Esophagus muscularis mucosa (tissue), 4 donors: ENCODE results near the gene SHB. TPM values are rescaled to one million over a fixed set of nuclear protein-coding genes. Genes with fewer than 3 reads are reported as not detected.

ENCODE experiments used
- DNase-seq: peaks from one replicate; pipeline ENCODE4 v3.0.0-alpha.2; 2017; ENCODE audit errors: extremely low spot score
- H3K27ac ChIP-seq, 4 donors: fragments of 200-600 bp; sonication (generic); replicated peaks in 1 of 4; 1 replicate in 3 of 4; 2 replicates in 1 of 4; pipeline ENCODE4 v1.5.1; 2016 to 2019; ENCODE audit warnings: mild to moderate bottlenecking in 1 of 4
- H3K27me3 ChIP-seq, 4 donors: fragments of 200-600 bp; sonication (generic); one replicate each; pipeline versions ENCODE4 v1.5.1 to v1.6.0; 2016 to 2019
- H3K36me3 ChIP-seq, 4 donors: fragments of 200-600 bp; sonication (generic); one replicate each; pipeline ENCODE4 v1.5.1; 2016 to 2019
- H3K4me1 ChIP-seq, 4 donors: fragments of 200-600 bp; sonication (generic); one replicate each; pipeline ENCODE4 v1.5.1; 2016 to 2019
- H3K4me3 ChIP-seq, 4 donors: fragments of 200-600 bp; sonication (generic); 1 replicate in 2 of 4; 2 replicates in 2 of 4; pipeline ENCODE4 v1.5.1; 2016 to 2019; ENCODE audit warnings: mild to moderate bottlenecking in 4 of 4, moderate library complexity in 1 of 4
- H3K9me3 ChIP-seq, 4 donors: fragments of 200-600 bp; sonication (generic); 1 replicate in 3 of 4; 2 replicates in 1 of 4; pipeline ENCODE4 v1.5.1; 2016 to 2019
- EP300 ChIP-seq: sonication (generic); formaldehyde crosslinking; IDR thresholded peaks from one replicate; pipeline ENCODE4 v1.6.1; 2017; ENCODE audit warnings: antibody characterized with exemption
- POLR2A ChIP-seq: fragments of 450-650 bp; IDR thresholded peaks from one replicate; pipeline ENCODE4 v1.6.1; 2017; ENCODE audit warnings: antibody characterized with exemption, moderate library complexity, mild to moderate bottlenecking, low read depth
- POLR2AphosphoS5 ChIP-seq, 2 donors: sonication (generic); formaldehyde crosslinking; IDR thresholded peaks; one replicate each; pipeline ENCODE4 v1.6.1; 2017; ENCODE audit warnings: antibody characterized with exemption in 2 of 2
- WGBS: methylation state at CpG from one replicate; pipeline ENCODE4 v1.1.5; 2018; 5-methylcytosine and 5-hydroxymethylcytosine counted together
- intact Hi-C: fragments of 100-400 bp; cut with DNase I; formaldehyde crosslinking; loops from one replicate; pipeline ENCODE4 v1.15.1; 2023
- total RNA-seq, 4 donors: library from RNA; depleted of rRNA; stranded (reverse); fragments of >200 nt; gene quantifications; one replicate each; pipeline versions ENCODE4 v1.1.0 to v1.2.1, GENCODE V29; 2016
- TF ChIP-seq, protein P1 (sequence below), 3 experiments: fragments of 200-600 bp in 2 of 3; fragments of 450-650 bp in 1 of 3; sonication (generic) in 2 of 3; IDR thresholded peaks; one replicate each; pipeline ENCODE4 v1.5.1; 2017 to 2019; ENCODE audit warnings: antibody characterized with exemption in 3 of 3, mild to moderate bottlenecking in 2 of 3, moderate library complexity in 1 of 3

The SHB gene
- total RNA-seq, 4 donors from 2014 or later, result 16.6 to 21.2 (median 21.0) TPM

DNA sequence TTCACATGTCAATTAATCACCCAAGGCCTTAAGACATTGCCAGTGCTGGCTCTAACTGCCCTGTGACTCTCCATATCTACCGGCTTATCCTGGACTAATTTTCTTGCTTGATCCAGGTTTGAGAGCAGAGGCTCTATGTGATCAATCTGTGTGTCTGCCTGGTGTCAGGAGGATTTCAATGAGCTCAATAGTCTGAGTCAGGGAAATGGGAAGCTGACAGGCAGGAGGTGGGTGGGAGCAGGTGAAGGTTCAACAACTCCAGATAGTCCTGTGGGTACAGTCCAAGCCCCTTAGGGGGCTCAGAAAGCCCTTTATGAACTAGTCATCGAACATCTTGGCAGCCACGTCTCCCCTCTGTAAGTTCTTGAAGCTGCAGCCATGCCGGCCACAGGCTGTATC, 72.2 kb downstream of the SHB start:
- H3K27ac ChIP-seq, result no peak overlapping the region
- H3K4me1 ChIP-seq, result peaks cover 55 to 68% (median 63%) of the 10 kb centered on the region in 4 donors
- TF ChIP-seq POLR2AphosphoS5 (IDR thresholded peaks at IDR 0.05), result no peak
- TF ChIP-seq, protein P1, sequence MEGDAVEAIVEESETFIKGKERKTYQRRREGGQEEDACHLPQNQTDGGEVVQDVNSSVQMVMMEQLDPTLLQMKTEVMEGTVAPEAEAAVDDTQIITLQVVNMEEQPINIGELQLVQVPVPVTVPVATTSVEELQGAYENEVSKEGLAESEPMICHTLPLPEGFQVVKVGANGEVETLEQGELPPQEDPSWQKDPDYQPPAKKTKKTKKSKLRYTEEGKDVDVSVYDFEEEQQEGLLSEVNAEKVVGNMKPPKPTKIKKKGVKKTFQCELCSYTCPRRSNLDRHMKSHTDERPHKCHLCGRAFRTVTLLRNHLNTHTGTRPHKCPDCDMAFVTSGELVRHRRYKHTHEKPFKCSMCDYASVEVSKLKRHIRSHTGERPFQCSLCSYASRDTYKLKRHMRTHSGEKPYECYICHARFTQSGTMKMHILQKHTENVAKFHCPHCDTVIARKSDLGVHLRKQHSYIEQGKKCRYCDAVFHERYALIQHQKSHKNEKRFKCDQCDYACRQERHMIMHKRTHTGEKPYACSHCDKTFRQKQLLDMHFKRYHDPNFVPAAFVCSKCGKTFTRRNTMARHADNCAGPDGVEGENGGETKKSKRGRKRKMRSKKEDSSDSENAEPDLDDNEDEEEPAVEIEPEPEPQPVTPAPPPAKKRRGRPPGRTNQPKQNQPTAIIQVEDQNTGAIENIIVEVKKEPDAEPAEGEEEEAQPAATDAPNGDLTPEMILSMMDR (IDR thresholded peaks at IDR 0.05), result no peak
- 50% methylated on average over 1 of the region's 4 CpGs for WGBS
- H3K9me3 ChIP-seq, result no peaks in the 10 kb centered on the region
- no peaks in the 10 kb centered on the region for H3K27me3 ChIP-seq
- DNase-seq, result no peak
- peaks cover 0 to 3% (median 0%) of the 10 kb centered on the region in 4 donors for H3K36me3 ChIP-seq
- H3K4me3 ChIP-seq, result no peak overlapping the region
- intact Hi-C loops, result loop anchor here (10.0 kb wide), 1 partner anchor 72 kb away; no protein-coding TSS in a partner anchor

DNA sequence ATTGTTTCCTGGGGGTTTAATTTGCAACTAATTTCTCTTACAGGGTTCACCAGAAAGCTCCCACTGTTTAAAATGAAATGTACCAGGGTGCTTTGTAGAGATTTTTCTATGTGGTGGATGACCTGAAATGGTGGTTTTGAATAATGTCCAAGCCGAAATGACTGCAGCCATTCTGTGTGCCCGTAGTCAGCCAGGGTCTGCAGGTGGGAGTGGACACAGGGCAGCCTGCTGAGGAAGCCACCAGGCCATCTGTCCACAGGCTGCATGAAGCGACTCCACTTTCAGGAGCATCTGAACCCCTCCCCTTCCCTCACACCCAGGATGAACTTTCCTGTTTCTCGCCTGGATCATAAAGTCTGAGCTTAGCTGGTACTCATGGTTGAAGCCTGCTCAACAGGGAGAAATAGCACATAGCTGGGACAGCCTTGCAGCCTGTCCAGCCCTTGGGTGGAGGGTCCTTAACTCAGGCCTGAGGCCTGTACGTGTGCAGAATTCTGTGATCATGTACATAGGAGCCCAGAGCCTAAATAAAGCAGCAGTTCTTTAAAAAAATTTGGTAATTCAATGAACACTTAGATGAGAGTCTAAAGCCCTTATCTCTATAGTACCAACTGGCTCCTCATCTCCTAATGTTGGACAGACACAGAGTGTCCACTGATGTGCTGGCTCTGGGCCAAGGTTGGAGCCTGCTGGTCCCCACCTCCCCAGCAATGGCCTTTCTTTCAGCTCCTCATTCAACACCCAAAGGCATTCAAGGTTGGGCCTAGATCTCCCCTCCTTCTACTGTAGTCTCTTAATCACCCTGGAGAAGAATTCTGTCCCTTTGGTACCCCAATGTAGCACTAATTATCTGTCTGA, 72.8 kb downstream of the SHB start:
- 96% methylated on average over 5 of the region's 5 CpGs for WGBS
- H3K4me3 ChIP-seq, result no peak overlapping the region
- H3K4me1 ChIP-seq, result peaks cover 55 to 68% (median 63%) of the 10 kb centered on the region in 4 donors
- intact Hi-C loops, result loop anchor here (10.0 kb wide), 1 partner anchor 71 kb away; no protein-coding TSS in a partner anchor
- TF ChIP-seq, protein P1 (IDR thresholded peaks at IDR 0.05), result no peak
- TF ChIP-seq EP300 (no peak), POLR2A (no peak), POLR2AphosphoS5 (IDR thresholded peaks at IDR 0.05) (no peak)
- H3K27me3 ChIP-seq, result no peaks in the 10 kb centered on the region
- peak overlapping the region in 3 of 4 donors; percentile 70 to 73 (median 71) for H3K27ac ChIP-seq
- peaks cover 0 to under 1% (median 0%) of the 10 kb centered on the region in 4 donors for H3K36me3 ChIP-seq
- DNase-seq, result no peak
- H3K9me3 ChIP-seq, result no peaks in the 10 kb centered on the region

GRCh38 chr9:37995348-37995737, 73.7 kb downstream of the SHB start:
- no peaks in the 10 kb centered on the region for H3K36me3 ChIP-seq
- peak overlapping the region; percentile 70 to 76 (median 72) for H3K27ac ChIP-seq
- no peaks in the 10 kb centered on the region for H3K9me3 ChIP-seq
- TF ChIP-seq POLR2AphosphoS5 (IDR thresholded peaks at IDR 0.05) (no peak), EP300 (no peak), POLR2A (no peak)
- TF ChIP-seq, protein P1 (IDR thresholded peaks at IDR 0.05), result no peak
- intact Hi-C loops, result loop anchor here (10.0 kb wide), 1 partner anchor 71 kb away; no protein-coding TSS in a partner anchor
- no peak for DNase-seq
- no peaks in the 10 kb centered on the region for H3K27me3 ChIP-seq
- peaks cover 55 to 66% (median 63%) of the 10 kb centered on the region in 4 donors for H3K4me1 ChIP-seq
- H3K4me3 ChIP-seq, result peak overlapping the region; percentile 20 to 34 (median 27)
- 78% methylated on average over 4 of the region's 6 CpGs for WGBS

DNA sequence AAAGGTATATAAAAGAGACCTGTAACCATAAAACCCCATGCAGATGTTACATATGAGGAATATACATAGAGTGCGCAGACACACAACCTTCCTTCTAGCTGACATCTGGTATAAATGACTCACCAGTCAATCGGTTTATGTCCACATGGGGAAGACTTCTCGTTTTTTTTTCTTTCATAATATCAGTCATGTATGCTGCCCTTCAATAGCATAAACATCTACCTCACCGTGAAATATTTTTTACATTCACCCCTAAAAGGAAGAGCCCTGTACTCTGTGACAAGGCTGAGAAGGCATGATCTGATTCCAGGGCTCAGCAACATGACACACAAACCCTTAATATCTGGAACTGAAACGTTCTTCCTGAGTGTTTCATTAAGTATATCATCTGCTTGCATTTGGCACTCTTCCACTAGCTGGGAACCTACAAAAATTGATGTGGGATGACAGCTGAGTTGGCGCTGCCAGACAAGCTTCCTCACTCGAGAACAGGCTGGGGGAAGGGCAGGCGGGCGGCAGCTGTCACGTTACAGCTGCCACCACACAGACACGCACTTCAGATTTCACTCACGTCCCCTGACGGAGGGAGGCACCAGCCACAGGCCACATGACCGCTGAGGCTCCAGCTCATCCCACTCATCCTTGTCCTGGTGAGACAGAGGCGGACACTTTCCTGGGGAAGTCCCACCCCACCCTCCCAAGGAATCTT, 74.2 kb downstream of the SHB start:
- intact Hi-C loops, result loop anchor here (10.0 kb wide), 1 partner anchor 70 kb away; no protein-coding TSS in a partner anchor
- H3K4me1 ChIP-seq, result peaks cover 55 to 66% (median 62%) of the 10 kb centered on the region in 4 donors
- H3K9me3 ChIP-seq, result no peaks in the 10 kb centered on the region

DNA sequence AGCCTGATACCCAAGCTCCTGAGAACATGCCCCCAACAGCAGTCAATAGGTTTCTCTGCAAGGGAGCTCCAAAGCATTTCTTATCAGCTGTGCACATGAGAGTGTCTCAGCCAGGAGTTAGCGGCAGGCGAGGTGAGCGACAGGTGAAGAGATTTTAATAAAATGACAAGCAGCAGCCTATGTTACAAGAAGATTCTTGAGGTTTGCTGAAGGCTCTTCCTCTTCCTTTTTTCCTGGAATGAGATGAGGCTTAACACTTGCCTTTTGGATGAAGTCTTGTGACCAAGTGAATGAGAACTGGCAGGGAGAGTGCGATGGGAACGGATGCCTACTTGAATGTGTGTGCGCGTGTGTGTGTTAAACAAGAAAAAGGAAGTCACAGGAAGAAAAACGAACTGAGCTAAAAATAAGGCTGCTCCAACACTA, 76.1 kb downstream of the SHB start:
- 62% methylated on average over 8 of the region's 8 CpGs for WGBS
- Histone ChIP-seq H3K27ac (peak overlapping the region in 1 of 4 donors; percentile 24), H3K4me3 (no peak overlapping the region), H3K27me3 (no peaks in the 10 kb centered on the region), H3K36me3 (no peaks in the 10 kb centered on the region), H3K9me3 (no peaks in the 10 kb centered on the region), H3K4me1 (peaks cover 40 to 62% (median 46%) of the 10 kb centered on the region in 4 donors)
- TF ChIP-seq EP300 (no peak), POLR2AphosphoS5 (IDR thresholded peaks at IDR 0.05) (peak in 1 of 2 donors; percentile 26), POLR2A (no peak)
- TF ChIP-seq, protein P1 (IDR thresholded peaks at IDR 0.05), result no peak
- intact Hi-C loops, result loop anchor here (10.0 kb wide), 1 partner anchor 68 kb away; no protein-coding TSS in a partner anchor
- DNase-seq, result no peak

More for the DNA sequence above, 74.2 kb downstream of the SHB start:
- TF ChIP-seq POLR2AphosphoS5 (IDR thresholded peaks at IDR 0.05) (peak; percentile 46 to 75), EP300 (no peak)
- WGBS, result 13% methylated on average over 15 of the region's 15 CpGs
- Histone ChIP-seq H3K27ac (peak overlapping the region; percentile 70 to 76 (median 72)), H3K27me3 (no peaks in the 10 kb centered on the region), H3K4me3 (peak overlapping the region; percentile 20 to 34 (median 27)), H3K36me3 (no peaks in the 10 kb centered on the region)
- DNase-seq, result peak; percentile 94
